Nephron (organoid): ENCODE data around the gene GGT1.
"Not testable (repeated sequence)": the region's sequence is repeated elsewhere in the genome, so short reads cannot be mapped to it uniquely, and the experiment has no call there.

Experiments used
- H3K27ac Mint-ChIP-seq, 3 experiments: 2 replicates each; pipeline ENCODE4 v1.8.0; 2020; ENCODE audit warnings: mixed read lengths in 3 of 3, mild to moderate bottlenecking in 2 of 3, moderate library complexity in 1 of 3
- H3K27me3 Mint-ChIP-seq: 2 replicates; pipeline ENCODE4 v1.8.0; 2021; ENCODE audit warnings: low read depth, mild to moderate bottlenecking, moderate library complexity, mixed read lengths
- H3K36me3 Mint-ChIP-seq: 2 replicates; pipeline ENCODE4 v1.8.0; 2020; ENCODE audit warnings: low read depth, mixed read lengths
- H3K4me1 Mint-ChIP-seq: 2 replicates; pipeline ENCODE4 v1.8.0; 2020; ENCODE audit warnings: mixed read lengths
- H3K4me3 Mint-ChIP-seq, 3 experiments: 2 replicates each; pipeline ENCODE4 v1.8.0; 2020; ENCODE audit warnings: mild to moderate bottlenecking in 3 of 3, mixed read lengths in 3 of 3, moderate library complexity in 2 of 3
- H3K9me3 Mint-ChIP-seq: 2 replicates; pipeline ENCODE4 v1.8.0; 2020; ENCODE audit warnings: mixed read lengths
- TF ChIP-seq, protein P1 (sequence below), 3 experiments: fragments of 200-600 bp; sonication (generic); IDR thresholded peaks; one replicate each; pipeline ENCODE4 v1.5.0; 2021; ENCODE audit warnings: antibody characterized with exemption in 3 of 3; ENCODE audit not compliant: unreplicated experiment in 3 of 3

GGT1 gene

DNA sequence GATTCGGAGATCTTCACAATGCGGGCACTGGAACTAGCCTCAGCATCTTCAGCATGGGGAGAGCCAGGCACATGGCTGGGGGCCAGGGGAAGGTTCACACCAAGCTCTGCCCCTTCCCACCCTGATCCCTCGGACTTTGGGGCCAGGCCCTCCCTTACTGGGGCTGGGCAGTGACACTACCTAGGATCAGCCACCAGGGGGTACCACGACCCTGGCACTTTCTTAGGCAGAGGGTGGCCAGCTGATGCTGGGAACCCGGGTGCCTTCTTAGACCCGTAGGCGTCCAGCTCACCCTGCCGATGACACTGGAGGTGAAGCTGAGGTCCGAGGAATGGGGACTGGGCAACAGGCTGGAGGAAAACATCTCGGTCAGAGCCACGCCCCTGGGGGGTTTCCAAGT, 26.1 kb downstream of the GGT1 start:
- not testable (repeated sequence) for H3K27me3 Mint-ChIP-seq, H3K4me3 Mint-ChIP-seq, H3K36me3 Mint-ChIP-seq, H3K9me3 Mint-ChIP-seq
- TF ChIP-seq, protein P1, sequence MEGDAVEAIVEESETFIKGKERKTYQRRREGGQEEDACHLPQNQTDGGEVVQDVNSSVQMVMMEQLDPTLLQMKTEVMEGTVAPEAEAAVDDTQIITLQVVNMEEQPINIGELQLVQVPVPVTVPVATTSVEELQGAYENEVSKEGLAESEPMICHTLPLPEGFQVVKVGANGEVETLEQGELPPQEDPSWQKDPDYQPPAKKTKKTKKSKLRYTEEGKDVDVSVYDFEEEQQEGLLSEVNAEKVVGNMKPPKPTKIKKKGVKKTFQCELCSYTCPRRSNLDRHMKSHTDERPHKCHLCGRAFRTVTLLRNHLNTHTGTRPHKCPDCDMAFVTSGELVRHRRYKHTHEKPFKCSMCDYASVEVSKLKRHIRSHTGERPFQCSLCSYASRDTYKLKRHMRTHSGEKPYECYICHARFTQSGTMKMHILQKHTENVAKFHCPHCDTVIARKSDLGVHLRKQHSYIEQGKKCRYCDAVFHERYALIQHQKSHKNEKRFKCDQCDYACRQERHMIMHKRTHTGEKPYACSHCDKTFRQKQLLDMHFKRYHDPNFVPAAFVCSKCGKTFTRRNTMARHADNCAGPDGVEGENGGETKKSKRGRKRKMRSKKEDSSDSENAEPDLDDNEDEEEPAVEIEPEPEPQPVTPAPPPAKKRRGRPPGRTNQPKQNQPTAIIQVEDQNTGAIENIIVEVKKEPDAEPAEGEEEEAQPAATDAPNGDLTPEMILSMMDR (IDR thresholded peaks at IDR 0.05; ENCODE audit: unreplicated experiment in 3 of 3): peak; percentile 32 to 48 (median 41)
- Mint-ChIP-seq H3K27ac (peak overlapping the region in 2 of 3 experiments; percentile 65 to 74), H3K4me1 (peaks cover 32% of the 10 kb centered on the region)

DNA sequence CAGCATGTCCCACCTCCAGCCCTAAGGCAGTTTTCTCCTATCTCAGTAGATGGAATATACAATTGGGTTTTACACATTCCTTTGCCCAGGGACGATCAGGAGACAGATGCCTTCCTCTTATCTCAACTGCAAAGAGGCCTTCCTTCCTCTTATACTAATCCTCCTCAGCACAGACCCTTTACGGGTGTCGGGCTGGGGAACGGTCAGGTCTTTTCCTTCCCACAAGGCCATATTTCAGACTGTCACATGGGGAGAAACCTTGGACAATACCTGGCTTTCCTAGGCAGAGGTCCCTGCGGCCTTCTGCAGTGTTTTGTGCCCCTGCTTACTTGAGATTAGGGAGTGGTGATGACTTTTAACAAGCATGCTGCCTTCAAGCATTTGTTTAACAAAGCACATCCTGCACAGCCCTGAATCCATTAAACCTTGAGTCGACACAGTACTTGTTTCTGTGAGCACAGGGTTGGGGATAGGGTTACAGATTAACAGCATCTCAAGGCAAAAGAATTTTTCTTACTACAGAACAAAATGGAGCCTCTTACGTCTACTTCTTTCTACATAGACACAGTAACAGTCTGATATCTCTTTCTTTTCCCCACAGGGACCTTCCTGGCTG, 27.9 kb downstream of the GGT1 start:
- H3K27ac Mint-ChIP-seq: peak overlapping the region; percentile 97 to 100 (median 100)
- peaks cover 32% of the 10 kb centered on the region for H3K4me1 Mint-ChIP-seq
- H3K27me3 Mint-ChIP-seq, H3K36me3 Mint-ChIP-seq, H3K9me3 Mint-ChIP-seq: not testable (repeated sequence)
- H3K4me3 Mint-ChIP-seq: peak overlapping the region; percentile 15 to 59 (median 40)

DNA sequence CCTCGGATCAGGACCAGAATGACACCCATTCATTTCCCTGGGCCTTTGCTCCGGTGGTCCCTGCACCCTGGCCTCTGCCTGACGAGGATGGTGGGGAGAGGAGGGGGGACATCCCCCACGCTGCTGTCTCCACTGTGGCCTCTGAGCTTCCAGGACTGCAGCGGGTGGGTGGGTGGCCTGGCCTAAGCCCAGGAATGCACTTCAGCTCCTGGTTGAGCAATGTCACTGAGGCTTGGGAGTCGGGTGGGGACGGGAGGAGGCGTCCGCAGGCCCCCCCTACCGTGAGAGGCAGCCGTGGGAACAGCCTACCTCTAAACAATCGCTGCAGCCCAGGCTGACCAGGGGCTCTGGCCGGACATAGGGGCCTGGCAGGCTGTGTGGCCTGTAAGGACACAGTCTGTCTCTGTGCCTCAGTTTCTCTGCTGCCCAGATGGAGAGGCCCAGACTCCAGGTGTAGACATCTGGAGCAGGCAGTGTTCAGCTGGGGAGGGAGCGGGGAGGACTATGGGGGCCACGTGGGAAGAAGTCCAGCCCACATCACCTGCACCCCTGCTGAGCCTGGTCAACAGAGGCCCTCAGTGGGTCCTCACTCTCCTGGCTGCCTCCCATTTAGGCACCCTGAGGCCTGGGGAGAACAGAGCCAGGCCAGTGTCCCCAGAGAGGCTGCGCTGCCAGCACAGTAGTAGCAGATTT, 28.6 kb downstream of the GGT1 start:
- H3K4me3 Mint-ChIP-seq: peak overlapping the region; percentile 15 to 59 (median 40)
- H3K36me3 Mint-ChIP-seq, H3K27me3 Mint-ChIP-seq, H3K9me3 Mint-ChIP-seq: not testable (repeated sequence)
- H3K27ac Mint-ChIP-seq: peak overlapping the region; percentile 97 to 100 (median 100)
- H3K4me1 Mint-ChIP-seq: peaks cover 35% of the 10 kb centered on the region

DNA sequence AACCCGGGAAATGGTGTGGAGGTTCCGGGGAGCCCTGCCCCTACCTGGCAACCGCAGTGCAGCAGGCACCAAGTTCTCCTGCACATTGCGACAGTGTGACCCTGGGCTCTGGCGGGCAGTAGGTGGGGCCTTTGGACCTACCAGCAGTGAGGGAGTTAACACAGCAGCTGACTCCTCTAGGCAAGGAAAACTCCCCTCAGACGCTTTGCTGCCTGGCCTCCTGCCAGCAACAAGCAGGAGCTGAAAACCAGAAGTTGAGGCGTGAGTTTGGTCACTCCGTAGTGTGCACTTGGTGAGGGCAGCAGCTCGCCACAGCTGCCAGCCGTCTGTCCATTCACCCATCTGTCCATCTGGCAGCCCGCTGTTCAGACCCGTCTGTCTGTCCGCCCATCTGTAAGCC, 29.6 kb downstream of the GGT1 start:
- peak overlapping the region; percentile 72 to 82 (median 79) for H3K4me3 Mint-ChIP-seq
- H3K4me1 Mint-ChIP-seq: peaks cover 36% of the 10 kb centered on the region
- peak overlapping the region; percentile 86 to 97 (median 92) for H3K27ac Mint-ChIP-seq
- not testable (repeated sequence) for H3K27me3 Mint-ChIP-seq, H3K36me3 Mint-ChIP-seq, H3K9me3 Mint-ChIP-seq

DNA sequence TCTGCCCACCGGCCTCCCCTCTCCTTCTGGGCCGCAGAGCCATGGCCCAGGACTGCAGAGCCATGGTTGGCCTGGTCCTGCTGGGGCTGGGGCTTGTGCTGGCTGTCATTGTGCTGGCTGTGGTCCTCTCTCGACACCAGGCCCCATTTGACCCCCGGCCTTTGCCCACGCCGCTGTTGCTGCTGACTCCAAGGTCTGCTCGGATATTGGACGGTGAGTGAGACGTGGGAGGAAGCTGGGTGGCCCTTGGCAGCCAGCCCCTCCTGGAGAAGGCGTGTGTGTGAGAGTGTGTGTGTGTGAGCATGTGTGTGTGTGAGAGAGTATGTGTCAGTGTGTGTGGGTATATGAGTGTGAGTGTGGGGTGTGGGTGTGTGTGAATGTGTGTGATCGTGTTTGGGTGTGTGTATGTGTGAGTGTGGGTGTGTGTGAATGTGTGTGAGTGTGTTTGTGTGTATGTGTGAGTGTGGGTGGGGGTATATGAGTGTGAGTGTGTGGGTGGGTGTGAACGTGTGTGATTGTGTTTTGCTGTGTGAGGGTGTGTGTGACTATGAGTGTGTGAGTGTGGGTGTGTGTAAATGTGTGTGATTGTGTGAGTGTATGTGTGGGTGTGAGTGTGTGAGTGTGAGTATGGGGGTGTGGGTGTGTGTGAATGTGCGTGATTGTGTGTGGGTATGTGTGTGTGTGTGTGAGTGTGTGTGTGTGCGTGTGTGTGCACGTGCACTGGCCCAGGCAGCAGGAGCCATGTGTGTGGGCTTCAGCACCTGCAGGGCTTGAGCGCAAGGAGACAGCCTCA, 30.4 kb downstream of the GGT1 start:
- H3K9me3 Mint-ChIP-seq, H3K27me3 Mint-ChIP-seq, H3K36me3 Mint-ChIP-seq: not testable (repeated sequence)
- H3K4me3 Mint-ChIP-seq: peak overlapping the region; percentile 72 to 82 (median 79)
- peak overlapping the region; percentile 86 to 97 (median 92) for H3K27ac Mint-ChIP-seq
- H3K4me1 Mint-ChIP-seq: peaks cover 36% of the 10 kb centered on the region

DNA sequence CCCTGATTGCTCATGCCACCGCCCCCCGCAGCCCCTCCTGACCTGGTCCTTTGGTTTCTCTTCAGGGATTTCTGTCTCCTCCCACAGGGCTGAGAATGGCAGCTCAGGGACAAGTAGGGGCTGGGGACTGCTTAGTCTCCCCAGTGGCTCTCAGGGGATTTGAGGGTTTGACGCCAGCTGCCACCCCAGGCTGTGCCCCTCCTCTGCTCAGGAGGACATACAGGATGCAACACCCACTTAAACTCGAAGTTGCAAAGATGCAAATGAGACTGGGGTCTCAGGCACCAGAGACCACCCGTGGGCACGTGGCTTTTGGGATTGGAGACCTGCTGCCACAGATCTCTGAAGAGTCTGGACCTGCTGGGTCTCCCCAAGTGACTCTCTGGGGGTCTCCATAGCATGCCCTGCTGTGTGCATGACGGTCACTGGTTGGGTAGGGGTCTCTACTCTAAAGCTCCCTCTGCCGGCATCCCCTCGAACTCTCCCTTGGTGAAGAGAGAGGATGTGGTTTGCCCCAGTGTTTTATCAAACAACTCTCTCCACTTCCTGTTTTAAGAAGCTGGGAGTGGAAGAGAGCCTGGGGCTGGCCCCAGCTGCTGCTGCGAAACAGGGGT, 31.9 kb downstream of the GGT1 start:
- not testable (repeated sequence) for H3K36me3 Mint-ChIP-seq, H3K9me3 Mint-ChIP-seq, H3K27me3 Mint-ChIP-seq
- TF ChIP-seq, protein P1 (IDR thresholded peaks at IDR 0.05; ENCODE audit: unreplicated experiment in 3 of 3): peak in 2 of 3 experiments; percentile 9 to 23
- peak overlapping the region; percentile 40 to 75 (median 69) for H3K4me3 Mint-ChIP-seq
- peaks cover 36% of the 10 kb centered on the region for H3K4me1 Mint-ChIP-seq
- peak overlapping the region; percentile 13 to 89 (median 80) for H3K27ac Mint-ChIP-seq

DNA sequence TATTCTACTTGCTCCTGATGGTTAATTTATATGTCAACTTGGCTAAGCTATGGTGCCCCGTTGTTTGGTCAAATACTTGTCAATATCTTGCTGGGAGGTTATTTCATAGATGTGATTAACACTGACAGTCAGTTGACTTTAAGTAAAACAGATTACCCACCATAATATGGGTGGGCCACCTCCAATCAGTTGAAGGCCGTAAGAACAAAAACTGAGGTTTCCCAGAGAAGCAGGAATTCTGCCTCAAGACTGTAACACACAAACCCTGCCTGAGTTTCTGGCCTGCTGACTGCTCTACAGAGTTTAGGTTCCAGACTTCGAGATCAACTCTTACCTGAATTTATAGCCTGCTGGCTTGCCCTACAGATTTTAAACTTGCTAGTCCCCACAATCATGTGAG, 33.5 kb downstream of the GGT1 start:
- Mint-ChIP-seq H3K27ac (peak overlapping the region; percentile 56 to 82 (median 66)), H3K4me3 (peak overlapping the region in 2 of 3 experiments; percentile 36 to 52), H3K4me1 (peaks cover 23% of the 10 kb centered on the region)
- not testable (repeated sequence) for H3K9me3 Mint-ChIP-seq, H3K27me3 Mint-ChIP-seq, H3K36me3 Mint-ChIP-seq

DNA sequence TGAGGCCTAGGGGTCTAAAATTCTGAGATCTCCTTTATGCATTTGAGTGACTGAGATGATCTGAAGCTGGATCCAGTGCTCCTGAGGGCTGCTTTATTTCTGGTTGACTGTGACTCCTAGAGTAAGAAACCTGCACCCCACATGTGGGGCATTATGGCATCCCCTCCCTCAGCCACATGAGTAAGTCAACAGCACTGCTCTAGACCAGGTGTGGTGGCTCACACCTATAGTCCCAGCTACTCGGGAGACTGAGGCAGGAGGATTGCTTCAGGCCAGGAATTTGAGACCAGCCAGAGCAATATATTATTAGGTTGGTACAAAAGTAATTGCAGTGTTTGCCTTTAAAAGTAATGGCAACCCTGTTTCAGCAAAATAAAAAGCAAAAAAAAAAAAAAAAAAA, 39.3 kb downstream of the GGT1 start:
- not testable (repeated sequence) for H3K36me3 Mint-ChIP-seq, H3K27me3 Mint-ChIP-seq, H3K4me3 Mint-ChIP-seq, H3K4me1 Mint-ChIP-seq, H3K27ac Mint-ChIP-seq, H3K9me3 Mint-ChIP-seq

DNA sequence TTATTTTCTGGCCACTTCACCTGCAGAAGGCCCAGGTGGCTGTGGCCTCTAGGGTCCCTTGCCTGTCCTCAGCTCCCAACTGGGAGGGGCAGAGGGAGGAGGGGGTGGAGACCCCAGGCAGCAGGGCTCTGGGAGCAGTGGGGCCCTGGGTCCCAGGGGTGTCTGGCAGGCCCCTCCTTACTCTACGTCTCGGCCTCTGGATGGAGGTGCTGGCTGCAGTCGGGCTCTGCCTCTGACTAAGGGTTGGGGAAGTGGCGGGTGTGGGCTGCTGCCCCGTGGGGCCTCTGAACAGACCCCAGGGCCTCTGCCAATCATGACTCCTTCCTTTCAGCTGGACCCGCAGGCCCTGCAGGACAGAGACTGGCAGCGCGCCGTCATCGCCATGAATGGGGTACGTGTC, 41.4 kb downstream of the GGT1 start:
- not testable (repeated sequence) for H3K36me3 Mint-ChIP-seq, H3K9me3 Mint-ChIP-seq, H3K4me3 Mint-ChIP-seq, H3K27me3 Mint-ChIP-seq, H3K27ac Mint-ChIP-seq, H3K4me1 Mint-ChIP-seq

DNA sequence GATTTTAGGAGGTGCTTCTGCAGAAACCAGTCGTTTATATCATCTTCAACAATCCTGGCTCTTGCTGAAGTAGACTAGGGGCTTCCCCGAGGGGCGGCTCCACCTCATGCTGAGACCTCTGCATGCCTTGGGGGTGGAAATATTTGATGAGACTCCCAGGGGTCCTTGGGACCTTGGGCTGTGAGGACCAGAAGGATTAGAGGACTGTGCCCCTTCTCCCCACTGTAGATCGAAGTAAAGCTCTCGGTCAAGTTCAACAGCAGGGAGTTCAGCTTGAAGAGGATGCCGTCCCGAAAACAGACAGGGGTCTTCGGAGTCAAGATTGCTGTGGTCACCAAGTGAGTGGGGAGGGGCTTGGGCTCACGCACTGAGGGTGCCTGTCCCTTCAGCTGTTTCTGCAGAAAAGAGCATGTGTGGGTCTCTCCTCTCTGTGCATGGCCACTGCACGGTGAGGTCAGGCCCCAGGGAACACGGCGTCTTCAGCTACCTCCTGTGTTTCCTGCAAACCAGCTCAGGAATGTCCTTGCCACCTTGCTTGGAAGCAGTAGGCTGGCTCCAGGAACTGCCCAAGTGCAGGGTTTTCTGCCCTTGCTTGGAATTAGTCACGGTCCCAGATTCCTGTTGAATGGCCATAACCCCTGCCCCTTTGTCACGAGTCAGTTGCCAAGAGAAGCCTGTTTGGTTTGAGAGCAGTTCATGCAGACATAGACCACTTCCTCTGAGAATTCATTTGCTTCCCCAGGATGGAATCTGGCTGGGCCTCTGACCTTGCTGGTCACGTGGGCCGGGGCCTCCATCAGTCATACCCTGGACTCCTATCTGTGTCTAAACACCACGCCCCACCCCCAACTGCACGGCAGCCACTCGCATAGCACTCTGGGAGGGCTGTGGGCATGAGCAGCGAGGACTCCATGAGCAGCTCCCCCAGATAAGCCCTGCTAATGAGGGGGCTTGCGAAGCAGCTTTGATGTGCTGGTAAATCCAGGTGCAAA, 42.7 kb downstream of the GGT1 start:
- not testable (repeated sequence) for H3K27me3 Mint-ChIP-seq, H3K4me3 Mint-ChIP-seq, H3K36me3 Mint-ChIP-seq, H3K9me3 Mint-ChIP-seq, H3K4me1 Mint-ChIP-seq
- peak overlapping the region in 1 of 3 experiments; percentile 79 for H3K27ac Mint-ChIP-seq

DNA sequence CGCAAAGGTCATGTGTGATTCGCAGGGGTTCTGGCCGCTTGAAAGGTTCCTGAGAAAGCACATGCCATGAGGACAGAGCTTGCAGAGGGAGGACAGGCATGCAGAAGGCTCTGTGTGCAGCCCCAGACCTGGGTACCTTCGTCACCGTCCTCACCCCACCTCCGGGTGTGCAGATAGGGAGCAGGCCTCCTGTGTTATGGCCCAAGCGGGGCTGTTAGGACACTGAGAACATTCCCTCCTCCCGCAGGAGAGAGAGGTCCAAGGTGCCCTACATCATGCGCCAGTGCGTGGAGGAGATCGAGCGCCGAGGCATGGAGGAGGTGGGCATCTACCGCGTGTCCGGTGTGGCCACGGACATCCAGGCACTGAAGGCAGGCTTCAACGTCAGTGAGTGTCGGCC, 43.8 kb downstream of the GGT1 start:
- H3K9me3 Mint-ChIP-seq, H3K4me1 Mint-ChIP-seq, H3K27me3 Mint-ChIP-seq, H3K36me3 Mint-ChIP-seq, H3K4me3 Mint-ChIP-seq: not testable (repeated sequence)
- H3K27ac Mint-ChIP-seq: peak overlapping the region in 1 of 3 experiments; percentile 28
